GM12892 (cell line): Measurements from ENCODE around the gene ARID1B.

Experiments used
- POLR2A ChIP-seq: IDR thresholded peaks from 2 replicates; pipeline ENCODE4 v1.6.1; 2011; ENCODE audit warnings: low read depth, low read length, control low read depth
- POLR2AphosphoS5 ChIP-seq: IDR thresholded peaks from 2 replicates; pipeline ENCODE4 v1.6.1; 2011; ENCODE audit warnings: low read depth, low read length, control low read depth
- TAF1 ChIP-seq: IDR thresholded peaks from 2 replicates; pipeline ENCODE4 v1.6.1; 2011; ENCODE audit warnings: low read depth, mild to moderate bottlenecking, control low read depth, low read length, borderline replicate concordance

DNA sequence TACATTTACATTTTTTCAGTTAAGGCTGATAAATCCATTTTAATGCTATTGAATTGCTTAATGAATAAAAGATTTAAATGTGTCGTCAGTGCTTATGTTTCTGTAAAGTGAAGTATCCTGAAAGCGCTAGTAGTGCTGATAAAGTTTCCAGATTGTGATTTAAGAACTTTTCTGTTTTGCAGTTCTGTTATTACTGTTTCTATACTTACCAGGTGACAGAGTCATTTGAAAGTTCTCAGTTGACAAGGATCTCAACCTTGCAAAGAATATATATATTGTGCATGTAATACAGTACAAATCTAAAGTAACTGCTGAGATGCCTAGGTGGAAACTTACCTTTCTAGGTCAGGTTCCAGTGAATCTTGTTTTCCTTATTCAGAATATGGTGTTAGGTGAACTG lies 201.8 kb downstream of the ARID1B start:
- TF ChIP-seq POLR2AphosphoS5 (no peak), POLR2A (no peak), TAF1 (no peak)
